IMR-90 (cell line): Measurements from ENCODE around the gene KCMF1. TPM values are rescaled to one million over a fixed set of nuclear protein-coding genes. Genes with fewer than 3 reads are reported as not detected.

Experiments
- ATAC-seq: fragments of 200-7000 bp; cut with Tn5 transposase; 2 replicates; pipeline ENCODE4 v1.9.1; 2020; ENCODE audit warnings: low read depth, mild to moderate bottlenecking, moderate library complexity
- BruUV-seq: library from RNA; stranded (reverse); fragments of 400-500 nt; replicated peaks from 2 replicates; lab custom pipeline; 2021; lab: Mats Ljungman, UMichigan
- CTCF ChIA-PET: fragments of 300-600 bp; formaldehyde crosslinking; extraction: SDS; loops from one replicate; lab custom pipeline; 2021; ENCODE audit warnings: antibody characterized with exemption; lab: Yijun Ruan, JAX
- POLR2A ChIA-PET: fragments of 300-600 bp; sonication (Branson Sonifier 250); formaldehyde crosslinking; loops from one replicate; lab custom pipeline; 2022; ENCODE audit warnings: antibody characterized with exemption; ENCODE audit not compliant: unreplicated experiment; lab: Charles Lee
- DNase-seq: peaks from one replicate; pipeline ENCODE4 v3.0.0; 2013
- H2AFZ ChIP-seq: replicated peaks from 2 replicates; pipeline ENCODE3; 2013; ENCODE audit warnings: low read length, mild to moderate bottlenecking; ENCODE audit not compliant: poor library complexity
- H2AK5ac ChIP-seq: 2 replicates; pipeline ENCODE4 v1.6.1; 2013; ENCODE audit warnings: low read depth, low read length, inconsistent platforms
- H2AK9ac ChIP-seq: replicated peaks from 2 replicates; pipeline ENCODE3; 2013; ENCODE audit warnings: mild to moderate bottlenecking, low read depth, low read length, moderate library complexity; ENCODE audit not compliant: poor library complexity
- H2BK120ac ChIP-seq: 2 replicates; pipeline ENCODE4 v1.6.1; 2013; ENCODE audit warnings: low read depth, low read length, inconsistent platforms
- H2BK15ac ChIP-seq: 3 replicates; pipeline ENCODE4 v1.6.1; 2013; ENCODE audit warnings: low read depth, low read length, inconsistent platforms
- H2BK20ac ChIP-seq: 2 replicates; pipeline ENCODE4 v1.6.1; 2013; ENCODE audit warnings: low read depth, mild to moderate bottlenecking, inconsistent platforms, low read length, moderate library complexity
- H2BK5ac ChIP-seq: 2 replicates; pipeline ENCODE4 v1.6.1; 2013; ENCODE audit warnings: mild to moderate bottlenecking, low read depth, low read length, inconsistent platforms; ENCODE audit not compliant: poor library complexity, severe bottlenecking
- H3K14ac ChIP-seq: replicated peaks from 2 replicates; pipeline ENCODE4 v1.6.1; 2013; ENCODE audit warnings: low read depth, low read length, inconsistent platforms
- H3K18ac ChIP-seq: 2 replicates; pipeline ENCODE4 v1.6.1; 2013; ENCODE audit warnings: low read depth, low read length, control low read depth
- H3K23ac ChIP-seq: 2 replicates; pipeline ENCODE4 v1.6.1; 2013; ENCODE audit warnings: low read depth, low read length, inconsistent platforms
- H3K27ac ChIP-seq: 2 replicates; pipeline ENCODE4 v1.5.1; 2013; ENCODE audit warnings: mild to moderate bottlenecking, control low read depth, low read length; ENCODE audit not compliant: insufficient read depth
- H3K27me3 ChIP-seq: 2 replicates; pipeline ENCODE4 v1.6.1; 2013; ENCODE audit warnings: low read length; ENCODE audit not compliant: control insufficient read depth, insufficient read depth
- H3K36me3 ChIP-seq: 2 replicates; pipeline ENCODE4 v1.6.1; 2013; ENCODE audit warnings: low read length, mixed read lengths; ENCODE audit not compliant: control insufficient read depth, insufficient read depth
- H3K4ac ChIP-seq: 2 replicates; pipeline ENCODE4 v1.6.1; 2013; ENCODE audit warnings: low read depth, low read length, inconsistent platforms
- H3K4me1 ChIP-seq: 2 replicates; pipeline ENCODE4 v1.6.1; 2013; ENCODE audit warnings: low read length, mixed read lengths; ENCODE audit not compliant: control insufficient read depth, insufficient read depth
- H3K4me2 ChIP-seq: 2 replicates; pipeline ENCODE4 v1.6.1; 2013; ENCODE audit warnings: low read depth, mild to moderate bottlenecking, control low read depth, low read length, moderate library complexity
- H3K4me3 ChIP-seq: 2 replicates; pipeline ENCODE4 v1.5.1; 2013; ENCODE audit warnings: low read depth, mild to moderate bottlenecking, control low read depth, low read length, moderate library complexity; ENCODE audit not compliant: insufficient read depth
- H3K56ac ChIP-seq: 2 replicates; pipeline ENCODE4 v1.6.1; 2013; ENCODE audit warnings: low read length, inconsistent platforms; ENCODE audit not compliant: insufficient read depth; ENCODE audit errors: extremely low read depth
- H3K79me1 ChIP-seq, 2 experiments: 2 replicates each; pipeline ENCODE4 v1.6.1; 2013; ENCODE audit warnings: low read length in 2 of 2, inconsistent platforms in 1 of 2, low read depth in 1 of 2
- H3K9ac ChIP-seq: 2 replicates; pipeline ENCODE4 v1.6.1; 2013; ENCODE audit warnings: low read depth, low read length, control low read depth
- H3K9me1 ChIP-seq: 2 replicates; pipeline ENCODE4 v1.6.1; 2013; ENCODE audit warnings: low read length, inconsistent platforms; ENCODE audit not compliant: insufficient read depth
- H3K9me3 ChIP-seq: 2 replicates; pipeline ENCODE4 v1.6.1; 2013; ENCODE audit warnings: low read length; ENCODE audit not compliant: control insufficient read depth, insufficient read depth
- H4K20me1 ChIP-seq: 2 replicates; pipeline ENCODE4 v1.6.1; 2013; ENCODE audit warnings: low read length, inconsistent platforms; ENCODE audit not compliant: insufficient read depth
- H4K5ac ChIP-seq: 2 replicates; pipeline ENCODE4 v1.6.1; 2013; ENCODE audit warnings: mild to moderate bottlenecking, low read depth, low read length, control low read depth
- H4K8ac ChIP-seq, 2 experiments: 2 replicates each; pipeline ENCODE4 v1.6.1; 2013; ENCODE audit warnings: low read depth in 2 of 2, low read length in 2 of 2, control low read depth in 1 of 2, inconsistent platforms in 1 of 2
- H4K91ac ChIP-seq: 2 replicates; pipeline ENCODE4 v1.6.1; 2013; ENCODE audit warnings: low read depth, low read length, inconsistent platforms; ENCODE audit not compliant: insufficient read depth
- BHLHE40 ChIP-seq: fragments of 150-350 bp; IDR thresholded peaks from 2 replicates; pipeline ENCODE4 v1.6.1; 2016; ENCODE audit warnings: mild to moderate bottlenecking, low read depth, low read length
- CEBPB ChIP-seq: IDR thresholded peaks from 2 replicates; pipeline ENCODE4 v1.6.1; 2012; ENCODE audit warnings: low read depth, low read length, improper control_type of control experiment
- CHD1 ChIP-seq: IDR thresholded peaks from 2 replicates; pipeline ENCODE4 v1.6.1; 2012; ENCODE audit warnings: low read depth, low read length, improper control_type of control experiment
- CTCF ChIP-seq: conservative IDR thresholded peaks from 2 replicates; pipeline ENCODE4 v1.5.1; 2012; ENCODE audit warnings: mild to moderate bottlenecking, low read depth, low read length, improper control_type of control experiment
- FOS ChIP-seq: fragments of 150-350 bp; IDR thresholded peaks from 2 replicates; pipeline ENCODE4 v1.6.1; 2016; ENCODE audit warnings: low read depth, low read length
- MAFK ChIP-seq: IDR thresholded peaks from 2 replicates; pipeline ENCODE4 v1.6.1; 2012; ENCODE audit warnings: low read depth, low read length, improper control_type of control experiment
- MAZ ChIP-seq: IDR thresholded peaks from 2 replicates; pipeline ENCODE4 v1.6.1; 2012; ENCODE audit warnings: low read depth, mild to moderate bottlenecking, low read length, improper control_type of control experiment, moderate library complexity, borderline replicate concordance
- MXI1 ChIP-seq: IDR thresholded peaks from 2 replicates; pipeline ENCODE4 v1.6.1; 2012; ENCODE audit warnings: low read depth, mild to moderate bottlenecking, low read length, moderate library complexity, borderline replicate concordance
- NFE2L2 ChIP-seq: fragments of 150-350 bp; IDR thresholded peaks from 2 replicates; pipeline ENCODE4 v1.6.1; 2016; ENCODE audit warnings: low read depth, mild to moderate bottlenecking, low read length
- POLR2A ChIP-seq: IDR thresholded peaks from 2 replicates; pipeline ENCODE4 v1.6.1; 2012; ENCODE audit warnings: mild to moderate bottlenecking, low read depth, low read length
- RAD21 ChIP-seq: IDR thresholded peaks from 2 replicates; pipeline ENCODE4 v1.6.1; 2012; ENCODE audit warnings: low read length, improper control_type of control experiment
- RCOR1 ChIP-seq: IDR thresholded peaks from 2 replicates; pipeline ENCODE4 v1.6.1; 2012; ENCODE audit warnings: mild to moderate bottlenecking, low read length, improper control_type of control experiment; ENCODE audit not compliant: insufficient replicate concordance
- RFX5 ChIP-seq: IDR thresholded peaks from 2 replicates; pipeline ENCODE4 v1.8.0; 2012; ENCODE audit warnings: low read depth, mild to moderate bottlenecking, low read length, moderate library complexity
- SMC3 ChIP-seq: fragments of 150-350 bp; IDR thresholded peaks from 2 replicates; pipeline ENCODE4 v1.6.1; 2016; ENCODE audit warnings: low read depth, mild to moderate bottlenecking, antibody characterized with exemption, low read length, moderate library complexity
- WGBS, 2 experiments: methylation state at CpG; one replicate each; pipeline versions ENCODE4 v1.1.5 to v1.1.7; 2013; ENCODE audit warnings: missing lambda C conversion rate in 2 of 2; ENCODE audit not compliant: insufficient read length in 1 of 2; ENCODE audit errors: extremely low coverage in 2 of 2; 5-methylcytosine and 5-hydroxymethylcytosine counted together
- dilution Hi-C: fragments of 300-500 bp; cut with HindIII; formaldehyde crosslinking; loops from one replicate; pipeline ENCODE4 v1.14.3; 2018; ENCODE audit warnings: low sequenced_read_pairs; ENCODE audit not compliant: unreplicated experiment
- in situ Hi-C: fragments of 300-500 bp; cut with MboI; formaldehyde crosslinking; loops from 3 replicates; pipeline ENCODE4 v1.14.3; 2019; ENCODE audit warnings: low sequenced_read_pairs, inconsistent platforms, mixed read lengths
- intact Hi-C: fragments of 100-400 bp; cut with micrococcal nuclease; formaldehyde crosslinking; loops from 2 replicates; pipeline ENCODE4 v1.10.0; 2022
- polyA plus RNA-seq, 3 experiments: library from polyadenylated mRNA; depleted of rRNA; stranded (reverse); fragments of >200 nt; gene quantifications; 2 replicates each; pipeline ENCODE4 v1.2.3, GENCODE V29; 2012; ENCODE audit warnings: low replicate concordance in 1 of 3
- total RNA-seq: library from RNA; depleted of rRNA; stranded (reverse); fragments of >200 nt; gene quantifications from 2 replicates; pipeline ENCODE4 v1.2.3, GENCODE V29; 2012
- TF ChIP-seq, protein P1 (sequence below): fragments of 150-350 bp; IDR thresholded peaks from 2 replicates; pipeline ENCODE4 v1.6.1; 2017; ENCODE audit warnings: mild to moderate bottlenecking, antibody characterized with exemption, low read length, low read depth
- TF ChIP-seq, protein P2 (sequence below): fragments of 150-350 bp; IDR thresholded peaks from 2 replicates; pipeline ENCODE4 v1.6.1; 2016; ENCODE audit warnings: low read depth, mild to moderate bottlenecking, low read length, moderate library complexity, borderline replicate concordance

KCMF1 gene
- total and polyA plus RNA-seq, 2 of the 4 experiments (the other 2 are of a cell fraction): 49.9 to 108 TPM

DNA sequence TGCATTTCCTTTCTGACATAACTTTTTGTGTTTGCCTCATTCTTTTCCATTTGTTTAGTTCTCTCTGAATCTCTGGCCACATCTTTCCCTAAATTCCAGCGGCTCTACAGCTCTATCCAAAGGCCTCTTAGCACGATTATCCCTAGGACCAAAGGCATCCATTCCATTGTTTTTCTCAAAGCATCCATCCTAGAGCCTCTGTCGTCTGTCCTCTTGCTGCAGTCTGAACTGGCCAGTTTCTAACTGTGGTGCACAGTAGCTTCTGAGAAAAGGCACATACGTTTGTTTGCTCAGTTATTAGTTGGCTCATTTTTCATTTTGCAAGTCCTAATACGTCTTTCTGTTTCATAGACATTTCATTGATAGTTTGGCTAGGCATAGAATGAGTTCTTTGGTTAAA, 116.6 kb downstream of the KCMF1 start:
- Histone ChIP-seq H2AFZ (no peak overlapping the region), H2AK5ac (no peak overlapping the region), H4K8ac (no peak overlapping the region), H2AK9ac (no peak overlapping the region), H3K36me3 (no peaks in the 10 kb centered on the region), H2BK5ac (no peak overlapping the region), H3K14ac (no peak overlapping the region), H3K9me1 (no peaks in the 10 kb centered on the region), H3K4me1 (no peaks in the 10 kb centered on the region), H2BK15ac (no peak overlapping the region), H3K4me2 (no peak overlapping the region), H3K4me3 (no peak overlapping the region), H2BK20ac (no peak overlapping the region), H3K27ac (no peak overlapping the region), H3K27me3 (peaks cover 46% of the 10 kb centered on the region), H3K4ac (no peak overlapping the region), H3K18ac (no peak overlapping the region), H2BK120ac (no peak overlapping the region), H4K5ac (no peak overlapping the region), H4K91ac (no peak overlapping the region), H3K79me1 (no peaks in the 10 kb centered on the region), H3K9ac (no peak overlapping the region), H3K23ac (no peak overlapping the region), H3K9me3 (peaks cover 5% of the 10 kb centered on the region), H4K20me1 (no peaks in the 10 kb centered on the region), H3K56ac (no peak overlapping the region)
- TF ChIP-seq BHLHE40 (no peak), RFX5 (no peak), RAD21 (no peak), MXI1 (no peak), FOS (no peak), MAZ (no peak), SMC3 (no peak), POLR2A (no peak), CHD1 (no peak), MAFK (no peak), RCOR1 (no peak), NFE2L2 (no peak), CTCF (no peak), CEBPB (no peak)
- TF ChIP-seq, protein P1, sequence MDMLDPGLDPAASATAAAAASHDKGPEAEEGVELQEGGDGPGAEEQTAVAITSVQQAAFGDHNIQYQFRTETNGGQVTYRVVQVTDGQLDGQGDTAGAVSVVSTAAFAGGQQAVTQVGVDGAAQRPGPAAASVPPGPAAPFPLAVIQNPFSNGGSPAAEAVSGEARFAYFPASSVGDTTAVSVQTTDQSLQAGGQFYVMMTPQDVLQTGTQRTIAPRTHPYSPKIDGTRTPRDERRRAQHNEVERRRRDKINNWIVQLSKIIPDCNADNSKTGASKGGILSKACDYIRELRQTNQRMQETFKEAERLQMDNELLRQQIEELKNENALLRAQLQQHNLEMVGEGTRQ: no peak
- TF ChIP-seq, protein P2, sequence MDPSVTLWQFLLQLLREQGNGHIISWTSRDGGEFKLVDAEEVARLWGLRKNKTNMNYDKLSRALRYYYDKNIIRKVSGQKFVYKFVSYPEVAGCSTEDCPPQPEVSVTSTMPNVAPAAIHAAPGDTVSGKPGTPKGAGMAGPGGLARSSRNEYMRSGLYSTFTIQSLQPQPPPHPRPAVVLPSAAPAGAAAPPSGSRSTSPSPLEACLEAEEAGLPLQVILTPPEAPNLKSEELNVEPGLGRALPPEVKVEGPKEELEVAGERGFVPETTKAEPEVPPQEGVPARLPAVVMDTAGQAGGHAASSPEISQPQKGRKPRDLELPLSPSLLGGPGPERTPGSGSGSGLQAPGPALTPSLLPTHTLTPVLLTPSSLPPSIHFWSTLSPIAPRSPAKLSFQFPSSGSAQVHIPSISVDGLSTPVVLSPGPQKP: no peak
- WGBS, 2 experiments: 68% methylated on average over 3 of the region's 5 CpGs; no CpG with 5 or more reads in 1 of the 2 experiments
- CTCF ChIA-PET: no interaction called here
- POLR2A ChIA-PET: no interaction called here
- BruUV-seq: no TSS peak
- intact Hi-C loops (no loop called here), in situ Hi-C loops (no loop called here), dilution Hi-C loops (no loop called here)
- ATAC-seq (no peak), DNase-seq (no peak)
